Measurements from ENCODE around the gene HMX1.

The HMX1 gene

DNA sequence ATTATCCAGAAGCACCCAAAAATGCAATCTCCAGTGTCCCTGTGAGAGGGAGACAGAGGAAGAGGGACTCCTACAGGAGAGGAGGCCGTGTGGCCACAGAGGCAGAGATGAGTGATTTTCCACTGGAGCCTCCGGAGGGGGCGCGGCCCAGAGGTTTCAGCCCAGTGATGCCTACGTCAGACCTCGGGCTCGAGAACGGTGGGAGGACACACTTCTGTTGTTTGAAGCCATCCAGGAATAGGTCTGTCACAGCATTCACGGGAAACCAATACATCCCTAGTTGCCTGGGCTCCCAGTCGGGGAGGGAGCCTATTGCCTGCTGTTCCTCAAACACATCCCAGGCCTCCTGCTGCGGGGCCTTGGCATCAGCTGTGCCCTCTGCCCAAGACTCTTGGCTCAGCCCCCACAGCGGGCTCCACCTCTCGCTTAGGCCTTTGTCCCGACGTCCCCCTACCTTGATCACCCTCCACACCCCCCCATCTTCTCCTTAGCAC, 39.2 kb upstream of the HMX1 start:
- TF ChIP-seq, protein P1, sequence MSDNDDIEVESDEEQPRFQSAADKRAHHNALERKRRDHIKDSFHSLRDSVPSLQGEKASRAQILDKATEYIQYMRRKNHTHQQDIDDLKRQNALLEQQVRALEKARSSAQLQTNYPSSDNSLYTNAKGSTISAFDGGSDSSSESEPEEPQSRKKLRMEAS (IDR thresholded peaks at IDR 0.05; ENCODE audit: low read depth, low read length): no peak
- no peak for TF ChIP-seq MYC (IDR thresholded peaks at IDR 0.05; ENCODE audit: low read depth, low read length)
- TF ChIP-seq, protein P2, sequence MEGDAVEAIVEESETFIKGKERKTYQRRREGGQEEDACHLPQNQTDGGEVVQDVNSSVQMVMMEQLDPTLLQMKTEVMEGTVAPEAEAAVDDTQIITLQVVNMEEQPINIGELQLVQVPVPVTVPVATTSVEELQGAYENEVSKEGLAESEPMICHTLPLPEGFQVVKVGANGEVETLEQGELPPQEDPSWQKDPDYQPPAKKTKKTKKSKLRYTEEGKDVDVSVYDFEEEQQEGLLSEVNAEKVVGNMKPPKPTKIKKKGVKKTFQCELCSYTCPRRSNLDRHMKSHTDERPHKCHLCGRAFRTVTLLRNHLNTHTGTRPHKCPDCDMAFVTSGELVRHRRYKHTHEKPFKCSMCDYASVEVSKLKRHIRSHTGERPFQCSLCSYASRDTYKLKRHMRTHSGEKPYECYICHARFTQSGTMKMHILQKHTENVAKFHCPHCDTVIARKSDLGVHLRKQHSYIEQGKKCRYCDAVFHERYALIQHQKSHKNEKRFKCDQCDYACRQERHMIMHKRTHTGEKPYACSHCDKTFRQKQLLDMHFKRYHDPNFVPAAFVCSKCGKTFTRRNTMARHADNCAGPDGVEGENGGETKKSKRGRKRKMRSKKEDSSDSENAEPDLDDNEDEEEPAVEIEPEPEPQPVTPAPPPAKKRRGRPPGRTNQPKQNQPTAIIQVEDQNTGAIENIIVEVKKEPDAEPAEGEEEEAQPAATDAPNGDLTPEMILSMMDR (IDR thresholded peaks at IDR 0.05; ENCODE audit: low read depth, low read length): no peak
- no peak for TF ChIP-seq POLR2A (IDR thresholded peaks at IDR 0.05; ENCODE audit: extremely low read depth, insufficient read length)
- DNase-seq (ENCODE audit: low read depth): no peak
- no peak overlapping the region for H3K4me3 ChIP-seq (ENCODE audit: low read depth, low read length)

DNA sequence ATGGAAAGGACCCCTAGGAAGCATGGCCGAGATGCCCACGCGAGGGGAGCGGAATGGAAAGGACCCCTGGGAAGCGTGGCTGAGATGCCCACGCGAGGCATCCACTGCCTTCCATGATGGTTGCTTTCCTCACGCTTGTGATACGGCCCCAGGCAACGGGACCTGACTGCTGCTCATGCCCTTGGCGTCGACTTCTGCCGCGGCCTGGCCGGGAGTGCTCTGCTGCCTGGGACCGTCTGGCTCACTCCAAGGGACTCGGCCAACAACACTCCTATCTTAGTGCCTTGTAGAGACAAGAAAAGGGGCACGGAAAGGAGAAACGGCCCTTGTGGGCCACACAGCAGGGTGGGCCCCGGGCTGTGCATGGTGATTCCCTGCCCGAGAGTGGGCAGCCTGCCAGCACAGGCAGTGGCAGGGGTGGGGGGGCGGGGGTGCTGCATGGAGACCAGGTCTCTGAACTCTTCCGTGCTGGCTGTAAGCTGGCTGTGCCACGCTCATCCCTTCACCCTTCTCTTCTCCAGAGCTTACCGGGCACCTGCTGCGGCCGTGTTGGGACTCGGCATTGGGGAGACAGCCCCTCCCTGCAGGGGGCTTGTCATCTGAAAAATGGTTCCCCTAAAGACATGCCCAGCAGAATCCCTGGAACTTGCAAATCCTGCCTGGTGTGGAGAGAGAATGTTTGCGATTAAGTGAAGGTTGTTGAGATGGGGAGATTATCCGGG, 38.6 kb upstream of the HMX1 start:
- TF ChIP-seq MYC (IDR thresholded peaks at IDR 0.05; ENCODE audit: low read depth, low read length) (no peak), POLR2A (IDR thresholded peaks at IDR 0.05; ENCODE audit: extremely low read depth, insufficient read length) (no peak)
- TF ChIP-seq, protein P2 (IDR thresholded peaks at IDR 0.05; ENCODE audit: low read depth, low read length): no peak
- TF ChIP-seq, protein P1 (IDR thresholded peaks at IDR 0.05; ENCODE audit: low read depth, low read length): no peak
- no peak for DNase-seq (ENCODE audit: low read depth)
- H3K4me3 ChIP-seq (ENCODE audit: low read depth, low read length): no peak overlapping the region

GRCh38 chr4:8909548-8909947, 37.9 kb upstream of the HMX1 start:
- no peak for DNase-seq (ENCODE audit: low read depth)
- no peak overlapping the region for H3K4me3 ChIP-seq (ENCODE audit: low read depth, low read length)
- TF ChIP-seq, protein P1 (IDR thresholded peaks at IDR 0.05; ENCODE audit: low read depth, low read length): no peak
- no peak for TF ChIP-seq POLR2A (IDR thresholded peaks at IDR 0.05; ENCODE audit: extremely low read depth, insufficient read length)
- TF ChIP-seq, protein P2 (IDR thresholded peaks at IDR 0.05; ENCODE audit: low read depth, low read length): no peak
- no peak for TF ChIP-seq MYC (IDR thresholded peaks at IDR 0.05; ENCODE audit: low read depth, low read length)

DNA sequence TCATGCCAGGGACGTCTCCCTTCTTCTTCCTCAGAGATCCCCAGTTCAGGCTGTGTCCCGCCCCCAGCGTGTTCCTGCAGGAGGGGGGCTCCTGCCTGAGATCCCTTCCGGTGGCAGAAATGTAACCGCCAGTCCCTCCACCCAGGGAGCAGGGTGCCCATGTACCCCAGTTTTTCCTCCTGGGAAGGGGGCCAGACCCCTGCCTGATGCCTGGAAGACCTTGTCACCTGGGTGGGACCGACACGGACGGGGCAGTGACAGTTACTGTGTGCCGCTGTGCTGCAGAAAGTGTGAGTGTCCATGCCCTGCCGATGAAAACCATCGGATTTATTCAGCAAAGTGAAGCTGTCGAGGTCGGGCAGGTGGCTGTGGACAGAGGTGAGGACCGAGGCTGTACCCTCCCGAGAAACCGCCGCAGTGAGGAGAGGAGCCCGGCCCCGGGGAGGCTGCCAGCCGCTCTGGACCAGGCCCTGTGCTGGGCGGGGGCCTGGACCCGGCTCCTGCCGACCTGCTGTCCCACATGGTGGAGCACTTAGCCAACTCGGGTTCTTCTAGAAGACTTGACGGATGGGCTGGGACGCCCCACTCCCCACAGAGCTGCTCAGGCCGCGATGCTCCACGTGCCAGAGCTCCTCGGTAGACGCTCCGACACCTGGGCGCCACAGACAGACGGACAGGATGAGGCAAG, 36.7 kb upstream of the HMX1 start:
- TF ChIP-seq, protein P1 (IDR thresholded peaks at IDR 0.05; ENCODE audit: low read depth, low read length): no peak
- DNase-seq (ENCODE audit: low read depth): no peak
- no peak overlapping the region for H3K4me3 ChIP-seq (ENCODE audit: low read depth, low read length)

DNA sequence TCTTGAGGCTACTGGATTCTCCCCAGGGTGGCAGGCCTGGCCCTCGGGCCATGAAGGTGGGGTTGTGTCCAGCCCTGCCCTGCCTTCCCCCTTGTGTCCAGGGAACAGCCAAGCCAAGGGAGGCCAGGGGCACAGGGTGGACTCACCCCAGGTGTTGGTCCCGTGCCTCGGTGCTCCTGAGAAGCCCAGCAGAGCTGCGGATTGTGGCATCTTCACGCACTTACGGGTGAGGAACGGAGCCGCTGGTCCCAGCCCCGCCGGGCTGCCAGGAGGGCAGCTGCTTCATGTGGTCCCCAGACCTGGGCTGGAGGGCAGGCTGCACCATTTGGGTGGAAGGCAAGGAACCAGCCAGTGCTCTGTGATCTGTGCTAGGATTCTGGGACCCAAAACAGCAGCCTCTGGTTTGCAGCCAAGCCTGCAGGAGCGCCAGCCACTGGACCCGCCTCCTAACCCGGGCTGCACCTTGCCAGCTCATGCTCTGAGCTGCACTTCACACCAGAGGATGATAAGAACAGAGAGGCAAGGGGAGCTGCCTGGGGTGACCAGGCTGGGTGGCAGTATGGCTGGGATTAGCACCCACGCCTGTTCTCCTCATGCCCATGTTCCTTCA, 36.1 kb upstream of the HMX1 start:
- H3K4me3 ChIP-seq (ENCODE audit: low read depth, low read length): no peak overlapping the region
- no peak for DNase-seq (ENCODE audit: low read depth)
- TF ChIP-seq, protein P2 (IDR thresholded peaks at IDR 0.05; ENCODE audit: low read depth, low read length): no peak
- TF ChIP-seq MYC (IDR thresholded peaks at IDR 0.05; ENCODE audit: low read depth, low read length) (no peak), POLR2A (IDR thresholded peaks at IDR 0.05; ENCODE audit: extremely low read depth, insufficient read length) (no peak)
- TF ChIP-seq, protein P1 (IDR thresholded peaks at IDR 0.05; ENCODE audit: low read depth, low read length): no peak

Measured in NB4 (cell line).